Measurements from ENCODE around the gene POLR2L.

The POLR2L gene

GRCh38 chr11:839875-840617 lies 2.3 kb downstream of the POLR2L start:
- in situ Hi-C loops (cut with MboI; ENCODE audit: low sequenced_read_pairs), result no loop called here

GRCh38 chr11:839280-839623 lies 3.1 kb downstream of the POLR2L start:
- in situ Hi-C loops (cut with MboI; ENCODE audit: low sequenced_read_pairs), result no loop called here

GRCh38 chr11:838441-839279 lies 3.7 kb downstream of the POLR2L start:
- in situ Hi-C loops (cut with MboI; ENCODE audit: low sequenced_read_pairs), result no loop called here

- in situ Hi-C loops (cut with MboI; ENCODE audit: low sequenced_read_pairs), result no loop called here
Measured at GRCh38 chr11:837990-838307, 4.4 kb downstream of the POLR2L start.

- in situ Hi-C loops (cut with MboI; ENCODE audit: low sequenced_read_pairs), result no loop called here
Measured at GRCh38 chr11:837189-837989, 4.9 kb downstream of the POLR2L start.

- in situ Hi-C loops (cut with MboI; ENCODE audit: low sequenced_read_pairs), result no loop called here
Measured at GRCh38 chr11:836700-837099, 5.6 kb downstream of the POLR2L start.

GRCh38 chr11:836274-836673 lies 6.1 kb downstream of the POLR2L start:
- in situ Hi-C loops (cut with MboI; ENCODE audit: low sequenced_read_pairs), result no loop called here

- in situ Hi-C loops (cut with MboI; ENCODE audit: low sequenced_read_pairs), result no loop called here
Measured at GRCh38 chr11:834371-835316, 7.7 kb downstream of the POLR2L start.

GRCh38 chr11:833849-834311 lies 8.4 kb downstream of the POLR2L start:
- in situ Hi-C loops (cut with MboI; ENCODE audit: low sequenced_read_pairs), result no loop called here

- in situ Hi-C loops (cut with MboI; ENCODE audit: low sequenced_read_pairs), result no loop called here
Measured at GRCh38 chr11:833114-833791, 9.1 kb downstream of the POLR2L start.

GRCh38 chr11:832529-833113 lies 9.7 kb downstream of the POLR2L start, which contains the start of gene CD151:
CD151 (plus strand) TSS chr11:832952; CDS start chr11:836070, 3,118 bp downstream.
- in situ Hi-C loops (cut with MboI; ENCODE audit: low sequenced_read_pairs), result no loop called here

- in situ Hi-C loops (cut with MboI; ENCODE audit: low sequenced_read_pairs), result no loop called here
Measured at GRCh38 chr11:831961-832528, 10.3 kb downstream of the POLR2L start.

GRCh38 chr11:831118-831864 lies 11.0 kb downstream of the POLR2L start:
- in situ Hi-C loops (cut with MboI; ENCODE audit: low sequenced_read_pairs), result no loop called here

GRCh38 chr11:830295-831117 lies 11.8 kb downstream of the POLR2L start:
- in situ Hi-C loops (cut with MboI; ENCODE audit: low sequenced_read_pairs), result no loop called here

GRCh38 chr11:829847-830294 lies 12.5 kb downstream of the POLR2L start:
- in situ Hi-C loops (cut with MboI; ENCODE audit: low sequenced_read_pairs), result no loop called here

- in situ Hi-C loops (cut with MboI; ENCODE audit: low sequenced_read_pairs), result no loop called here
Measured at GRCh38 chr11:829176-829846, 13.0 kb downstream of the POLR2L start.

Measured in HL-60/S4 treated with phorbol 12-myristate 13-acetate at 8.2 ng/mL for 4 days and 3 days (cell line).